Nephron progenitor cell (in vitro differentiated cells): ENCODE results near the gene B3GAT1.

Source experiments
- DNase-seq: peaks from one replicate; pipeline ENCODE4 v3.0.0; 2021
- H3K27ac Mint-ChIP-seq: 2 replicates; pipeline ENCODE4 v1.8.0; 2021; ENCODE audit warnings: mild to moderate bottlenecking, moderate library complexity, mixed read lengths
- H3K27me3 Mint-ChIP-seq: 2 replicates; pipeline ENCODE4 v1.8.0; 2021; ENCODE audit warnings: mild to moderate bottlenecking, low read depth, mixed read lengths; ENCODE audit not compliant: poor library complexity
- H3K36me3 Mint-ChIP-seq: 2 replicates; pipeline ENCODE4 v1.8.0; 2021; ENCODE audit warnings: low read depth, mixed read lengths
- H3K4me1 Mint-ChIP-seq: 2 replicates; pipeline ENCODE4 v1.8.0; 2021; ENCODE audit warnings: mixed read lengths
- H3K4me3 Mint-ChIP-seq: 2 replicates; pipeline ENCODE4 v1.8.0; 2021; ENCODE audit warnings: mild to moderate bottlenecking, moderate library complexity, mixed read lengths
- H3K9me3 Mint-ChIP-seq: 2 replicates; pipeline ENCODE4 v1.8.0; 2021; ENCODE audit warnings: mild to moderate bottlenecking, moderate library complexity, mixed read lengths
- CTCF ChIP-seq: fragments of 200-600 bp; sonication (generic); IDR thresholded peaks from 2 replicates; pipeline ENCODE4 v1.5.0; 2021; ENCODE audit warnings: antibody characterized with exemption

Gene B3GAT1

GRCh38 chr11:134391656-134392055, 20.4 kb downstream of the B3GAT1 start:
- H3K27me3 Mint-ChIP-seq = no peaks in the 10 kb centered on the region
- H3K27ac Mint-ChIP-seq = no peak overlapping the region
- no peak overlapping the region for H3K4me3 Mint-ChIP-seq
- no peak for TF ChIP-seq CTCF
- H3K4me1 Mint-ChIP-seq = no peaks in the 10 kb centered on the region
- H3K9me3 Mint-ChIP-seq = no peaks in the 10 kb centered on the region
- DNase-seq = no peak
- H3K36me3 Mint-ChIP-seq = no peaks in the 10 kb centered on the region

- DNase-seq = no peak
- H3K4me3 Mint-ChIP-seq = no peak overlapping the region
- no peaks in the 10 kb centered on the region for H3K9me3 Mint-ChIP-seq
- H3K27me3 Mint-ChIP-seq = peaks cover 4% of the 10 kb centered on the region
- H3K4me1 Mint-ChIP-seq = no peaks in the 10 kb centered on the region
- no peak overlapping the region for H3K27ac Mint-ChIP-seq
- no peaks in the 10 kb centered on the region for H3K36me3 Mint-ChIP-seq
- TF ChIP-seq CTCF = no peak
These were observed 21.1 kb downstream of the B3GAT1 start for GRCh38 chr11:134390706-134391569.

GRCh38 chr11:134389464-134390180, 22.4 kb downstream of the B3GAT1 start:
- no peaks in the 10 kb centered on the region for H3K36me3 Mint-ChIP-seq
- no peak overlapping the region for H3K27ac Mint-ChIP-seq
- H3K9me3 Mint-ChIP-seq = no peaks in the 10 kb centered on the region
- no peak overlapping the region for H3K4me3 Mint-ChIP-seq
- peaks cover 6% of the 10 kb centered on the region for H3K27me3 Mint-ChIP-seq
- H3K4me1 Mint-ChIP-seq = no peaks in the 10 kb centered on the region
- DNase-seq = no peak
- no peak for TF ChIP-seq CTCF

- Mint-ChIP-seq H3K36me3 (no peaks in the 10 kb centered on the region), H3K9me3 (no peaks in the 10 kb centered on the region), H3K27ac (no peak overlapping the region), H3K27me3 (peaks cover 6% of the 10 kb centered on the region), H3K4me3 (no peak overlapping the region), H3K4me1 (no peaks in the 10 kb centered on the region)
- TF ChIP-seq CTCF = no peak
- DNase-seq = no peak
These were observed 23.5 kb downstream of the B3GAT1 start for GRCh38 chr11:134388590-134388989.

GRCh38 chr11:134387501-134387900, 24.5 kb downstream of the B3GAT1 start:
- Mint-ChIP-seq H3K27me3 (peaks cover 6% of the 10 kb centered on the region), H3K27ac (no peak overlapping the region), H3K4me3 (no peak overlapping the region), H3K36me3 (no peaks in the 10 kb centered on the region), H3K4me1 (peaks cover 4% of the 10 kb centered on the region), H3K9me3 (no peaks in the 10 kb centered on the region)
- TF ChIP-seq CTCF = no peak
- DNase-seq = no peak
